Breast epithelium (tissue), 3 donors: ENCODE data around the gene NUDT2.

Experiments
- POLR2AphosphoS5 ChIP-seq, 3 donors: sonication (generic); formaldehyde crosslinking; IDR thresholded peaks; one replicate each; pipeline ENCODE4 v1.6.1; 2017; ENCODE audit warnings: antibody characterized with exemption in 3 of 3
- TF ChIP-seq, protein P1 (sequence below), 3 donors: fragments of 450-650 bp; IDR thresholded peaks; one replicate each; pipeline ENCODE4 v1.5.1; 2016 to 2017; ENCODE audit warnings: antibody characterized with exemption in 3 of 3, mild to moderate bottlenecking in 3 of 3, moderate library complexity in 3 of 3

DNA sequence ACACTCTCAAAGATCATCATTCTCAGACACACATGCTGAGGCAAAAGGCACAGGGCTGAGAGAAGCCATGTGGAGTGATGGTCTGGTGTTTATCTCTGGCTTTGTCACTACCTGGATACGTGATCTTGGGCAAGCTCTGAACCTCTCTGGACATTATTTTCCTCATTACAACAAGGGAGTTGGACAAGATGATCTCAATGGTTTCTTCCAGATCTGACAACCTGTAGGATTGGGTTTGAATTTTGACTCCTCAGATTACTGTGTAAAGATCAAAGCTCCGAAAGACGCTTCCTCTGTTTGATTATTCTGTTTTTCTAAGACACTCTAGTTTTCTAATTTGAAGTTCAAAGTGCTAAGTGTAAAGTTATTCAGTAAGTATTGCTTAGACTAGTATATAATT, 20.0 kb downstream of the NUDT2 start:
- TF ChIP-seq, protein P1, sequence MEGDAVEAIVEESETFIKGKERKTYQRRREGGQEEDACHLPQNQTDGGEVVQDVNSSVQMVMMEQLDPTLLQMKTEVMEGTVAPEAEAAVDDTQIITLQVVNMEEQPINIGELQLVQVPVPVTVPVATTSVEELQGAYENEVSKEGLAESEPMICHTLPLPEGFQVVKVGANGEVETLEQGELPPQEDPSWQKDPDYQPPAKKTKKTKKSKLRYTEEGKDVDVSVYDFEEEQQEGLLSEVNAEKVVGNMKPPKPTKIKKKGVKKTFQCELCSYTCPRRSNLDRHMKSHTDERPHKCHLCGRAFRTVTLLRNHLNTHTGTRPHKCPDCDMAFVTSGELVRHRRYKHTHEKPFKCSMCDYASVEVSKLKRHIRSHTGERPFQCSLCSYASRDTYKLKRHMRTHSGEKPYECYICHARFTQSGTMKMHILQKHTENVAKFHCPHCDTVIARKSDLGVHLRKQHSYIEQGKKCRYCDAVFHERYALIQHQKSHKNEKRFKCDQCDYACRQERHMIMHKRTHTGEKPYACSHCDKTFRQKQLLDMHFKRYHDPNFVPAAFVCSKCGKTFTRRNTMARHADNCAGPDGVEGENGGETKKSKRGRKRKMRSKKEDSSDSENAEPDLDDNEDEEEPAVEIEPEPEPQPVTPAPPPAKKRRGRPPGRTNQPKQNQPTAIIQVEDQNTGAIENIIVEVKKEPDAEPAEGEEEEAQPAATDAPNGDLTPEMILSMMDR (IDR thresholded peaks at IDR 0.05): no peak
- TF ChIP-seq POLR2AphosphoS5 (IDR thresholded peaks at IDR 0.05): no peak
